HG03432 (cell line): ENCODE data around the gene DISC1.

ENCODE experiments used
- ATAC-seq: cut with Tn5 transposase; IDR thresholded peaks from one replicate; pipeline ENCODE4 v1.9.1; 2021; ENCODE audit warnings: mild to moderate bottlenecking, moderate library complexity; ENCODE audit not compliant: unreplicated experiment

The DISC1 gene

DNA sequence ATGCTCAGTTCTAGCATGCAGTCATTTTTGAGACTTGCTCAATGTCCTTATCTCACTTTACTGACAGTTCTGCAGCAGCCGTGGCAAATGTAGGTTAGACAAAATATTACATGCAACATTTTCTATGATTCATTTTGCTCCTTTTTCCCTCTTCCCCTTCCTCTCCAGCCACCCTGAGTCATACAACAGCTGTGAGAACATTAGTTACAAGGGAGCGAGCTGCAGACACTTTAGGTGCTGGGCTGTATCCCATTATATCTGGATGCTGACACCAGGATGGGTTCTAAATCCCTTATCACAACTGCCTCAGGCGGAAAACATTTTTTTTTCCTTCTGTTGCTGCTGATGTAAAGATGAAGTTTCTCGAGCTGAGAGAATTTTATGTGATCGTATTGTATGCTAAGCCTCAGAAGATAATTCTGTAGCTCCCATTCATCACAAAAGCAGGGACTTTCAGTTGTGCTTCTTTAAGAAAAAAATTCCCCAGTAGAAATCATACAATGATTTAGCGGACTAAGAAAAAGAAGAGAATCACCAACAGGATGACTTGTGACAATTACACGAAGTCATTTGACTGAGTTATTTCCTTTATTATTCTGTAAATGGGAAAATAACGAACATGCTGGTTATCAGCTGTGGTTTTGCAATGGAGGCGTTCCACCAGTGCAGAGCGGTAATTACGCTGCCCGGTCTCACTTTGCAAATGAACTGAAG is 345.0 kb downstream of the DISC1 start:
- ATAC-seq: no peak

DNA sequence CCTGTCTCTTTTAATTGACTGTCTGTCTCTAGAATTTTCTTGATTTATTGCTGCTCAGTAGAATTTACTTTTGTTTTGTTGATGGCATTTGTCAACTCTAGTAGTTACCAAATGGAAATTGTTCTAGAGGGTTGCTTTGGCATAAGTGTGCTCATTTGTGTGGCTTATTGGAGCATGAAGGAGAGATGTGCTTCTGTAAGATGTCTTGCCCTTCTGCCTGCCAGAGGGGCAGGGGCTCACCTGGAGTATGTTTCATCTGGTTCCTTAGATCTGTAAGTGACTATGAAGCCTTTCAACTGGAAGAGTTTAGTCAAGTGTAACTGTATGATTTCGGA is 345.5 kb downstream of the DISC1 start:
- ATAC-seq: no peak

DNA sequence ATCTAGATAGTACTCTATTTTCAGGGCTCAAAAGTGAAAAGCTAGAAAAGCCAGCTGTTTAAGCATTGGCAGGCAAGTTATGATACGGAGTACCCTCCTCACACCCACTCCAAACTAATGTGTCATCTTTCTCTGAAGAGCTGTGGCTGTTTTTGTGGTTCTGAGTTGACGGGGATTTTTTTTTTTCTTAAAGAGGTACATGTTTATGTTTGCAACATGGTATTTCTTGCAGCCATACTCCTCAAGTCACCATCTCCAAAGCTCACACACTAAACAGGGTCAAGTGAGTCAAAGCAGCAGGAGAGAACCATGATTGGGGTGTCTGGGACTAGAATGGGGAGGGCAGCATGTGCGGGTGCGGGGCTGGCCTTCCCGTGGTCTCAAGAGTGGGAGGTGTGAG is 347.2 kb downstream of the DISC1 start:
- ATAC-seq: no peak

DNA sequence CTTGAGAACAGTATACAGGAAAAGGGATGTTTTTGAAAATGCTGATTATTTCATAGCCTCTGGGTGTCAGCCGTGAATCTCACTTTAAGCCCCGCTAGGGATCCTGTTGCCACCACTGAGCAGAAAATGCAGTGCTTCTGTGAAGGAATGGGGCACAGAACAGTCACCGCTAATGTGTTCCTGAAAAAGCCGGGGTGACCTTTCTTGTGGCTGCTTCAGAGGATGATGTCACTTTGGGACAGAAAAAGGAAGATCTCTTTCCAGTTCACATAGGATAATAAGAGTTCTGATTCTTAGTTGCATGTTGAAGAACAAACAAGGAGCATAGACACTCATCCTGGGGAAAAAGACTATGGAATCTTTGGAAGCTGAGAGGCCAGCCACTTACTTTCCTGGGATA is 349.6 kb downstream of the DISC1 start:
- ATAC-seq: no peak

DNA sequence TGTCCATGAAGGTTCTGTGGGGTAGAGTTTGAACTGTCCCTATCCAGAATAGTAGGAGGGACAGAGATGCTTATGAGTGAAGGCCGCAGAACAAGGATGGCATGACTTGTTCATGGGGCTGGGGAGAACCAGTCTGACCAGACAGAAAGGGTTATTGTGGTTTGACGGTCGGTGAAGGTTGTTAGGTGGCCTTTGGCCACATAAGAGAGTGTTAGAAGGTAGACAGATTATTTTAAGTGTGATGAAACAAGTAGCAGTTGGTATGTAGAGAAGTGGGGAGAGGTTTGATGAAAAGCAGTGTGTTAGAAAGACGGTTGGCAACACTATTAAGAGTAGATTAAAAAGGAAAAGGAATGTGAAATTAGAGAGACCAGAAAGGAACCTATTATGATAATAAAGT is 355.1 kb downstream of the DISC1 start:
- no peak for ATAC-seq

DNA sequence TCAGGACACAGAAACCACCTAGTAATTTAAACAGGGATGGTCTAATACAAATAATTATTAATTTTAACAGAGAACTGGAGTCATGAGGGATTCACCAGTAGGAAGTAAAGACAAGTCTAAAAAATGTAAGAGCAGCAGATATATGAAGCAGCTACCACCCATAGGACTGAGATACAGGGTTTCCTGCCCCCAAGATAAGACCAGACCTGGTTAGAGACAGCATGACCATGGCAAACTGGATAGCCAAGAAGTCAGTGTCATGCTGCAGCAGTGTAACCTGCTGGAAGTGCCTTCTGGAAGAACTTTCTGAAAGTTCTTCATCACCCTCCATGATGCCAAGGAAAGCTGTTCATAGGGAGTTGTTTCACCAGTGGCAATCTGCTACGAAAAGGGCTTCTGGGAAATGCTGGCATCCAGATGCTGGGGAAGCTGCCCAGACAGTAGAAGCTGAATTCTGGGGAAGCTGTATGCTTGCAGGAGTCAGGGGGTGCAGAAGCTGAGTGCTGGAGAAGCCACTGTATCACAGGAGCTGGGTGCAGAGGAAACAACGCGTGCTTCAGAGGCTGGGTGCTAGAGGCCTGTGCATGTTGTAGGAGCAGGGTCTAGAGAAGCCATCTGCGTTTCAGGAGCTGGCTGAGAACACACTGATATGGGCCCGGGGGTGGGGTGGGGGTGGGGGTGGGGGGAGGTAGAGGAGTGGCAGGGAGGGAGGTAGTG is 356.4 kb downstream of the DISC1 start:
- ATAC-seq: no peak

DNA sequence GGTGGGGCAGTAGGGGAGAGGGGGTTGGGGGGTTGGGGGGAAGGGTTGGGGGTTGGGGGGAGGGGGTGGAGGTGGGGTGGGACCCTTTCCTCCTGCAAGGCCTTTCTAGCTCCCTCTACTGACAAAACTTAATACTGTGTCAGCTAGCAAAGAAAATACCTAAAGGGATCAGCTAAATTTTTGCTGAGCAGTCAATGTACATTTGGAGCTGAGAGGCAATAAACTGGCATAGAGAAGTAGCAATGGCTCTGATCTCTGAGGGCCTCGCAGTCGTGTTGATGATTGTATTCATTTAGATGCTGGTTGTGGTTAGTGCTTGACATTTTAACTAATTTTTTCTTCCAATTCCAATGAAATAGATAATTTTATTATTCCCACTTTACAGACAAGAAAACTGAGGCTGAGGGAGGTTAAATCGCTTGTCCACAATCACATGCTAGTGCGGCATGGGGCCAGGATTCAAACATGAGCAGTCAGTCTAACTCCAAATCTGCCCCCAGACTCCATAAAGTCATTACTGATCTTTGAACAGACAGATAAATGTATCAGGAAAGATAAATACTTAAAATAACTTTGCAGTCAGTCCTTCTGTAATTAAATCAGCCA is 357.1 kb downstream of the DISC1 start:
- ATAC-seq: no peak

DNA sequence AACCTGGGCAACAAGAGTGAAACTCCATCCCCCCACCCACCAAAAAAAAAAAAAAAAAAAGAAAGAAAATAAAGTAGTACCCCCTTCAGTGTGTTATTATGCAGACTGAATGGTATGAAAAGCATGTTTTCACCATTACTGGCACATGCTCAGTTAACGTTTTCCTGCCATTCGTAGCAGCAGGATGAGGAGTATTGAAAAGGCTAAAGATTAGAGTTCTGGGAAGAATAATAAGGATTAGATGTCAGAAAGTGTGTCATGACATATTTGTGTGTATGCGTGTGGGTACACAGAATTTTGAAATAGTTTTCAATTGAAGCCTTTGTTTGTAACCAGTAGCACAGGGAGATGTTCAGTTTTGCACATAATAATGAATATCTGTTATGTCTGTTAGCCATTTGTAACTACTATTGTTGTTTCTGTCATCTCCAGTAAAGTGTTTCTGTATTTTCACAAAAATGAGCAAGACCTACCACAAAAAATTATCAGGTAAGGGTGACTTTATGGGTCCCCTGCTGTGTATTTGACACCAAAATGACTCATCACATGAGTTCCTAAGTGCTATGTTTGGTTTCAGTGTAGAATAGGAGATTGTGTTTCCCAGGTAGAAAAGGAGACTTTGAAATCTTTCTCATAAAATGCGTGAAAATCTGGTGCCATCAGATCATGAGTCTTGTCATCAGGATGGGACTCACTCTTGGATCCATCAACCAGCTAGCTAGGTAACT is 358.9 kb downstream of the DISC1 start:
- no peak for ATAC-seq

DNA sequence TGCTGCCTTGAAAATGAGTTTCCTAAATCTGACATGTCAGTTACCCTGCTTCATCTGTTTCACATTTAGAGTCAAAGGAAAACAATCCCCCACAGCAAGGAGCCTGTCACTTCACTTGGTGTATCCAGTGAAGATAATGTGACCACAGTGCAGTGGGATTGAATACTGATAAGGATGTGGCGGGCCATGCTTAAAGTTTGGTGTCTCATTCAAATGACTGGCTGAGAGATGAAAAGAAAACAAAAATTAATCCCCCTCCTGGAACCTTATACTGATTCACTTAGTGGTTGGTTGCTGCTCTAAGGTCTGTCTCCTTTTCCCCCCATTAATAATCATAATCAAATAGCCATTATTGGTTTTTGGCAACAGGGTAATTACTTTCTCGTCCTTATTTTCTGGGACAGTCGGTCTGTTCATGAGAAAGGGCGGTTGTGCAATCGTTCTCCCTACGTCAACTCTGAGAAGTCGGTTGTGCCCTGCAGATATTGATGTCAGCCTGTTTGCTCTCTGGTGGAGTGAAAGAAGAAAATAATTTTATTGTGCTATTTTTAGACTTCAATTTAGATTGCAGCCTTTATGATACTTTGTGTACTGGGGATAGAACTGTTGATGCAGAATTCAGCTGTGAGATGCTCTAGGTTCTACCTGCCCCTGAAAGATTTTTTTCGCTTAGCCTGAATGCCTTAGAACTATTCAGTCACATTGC is 360.2 kb downstream of the DISC1 start:
- ATAC-seq: no peak

DNA sequence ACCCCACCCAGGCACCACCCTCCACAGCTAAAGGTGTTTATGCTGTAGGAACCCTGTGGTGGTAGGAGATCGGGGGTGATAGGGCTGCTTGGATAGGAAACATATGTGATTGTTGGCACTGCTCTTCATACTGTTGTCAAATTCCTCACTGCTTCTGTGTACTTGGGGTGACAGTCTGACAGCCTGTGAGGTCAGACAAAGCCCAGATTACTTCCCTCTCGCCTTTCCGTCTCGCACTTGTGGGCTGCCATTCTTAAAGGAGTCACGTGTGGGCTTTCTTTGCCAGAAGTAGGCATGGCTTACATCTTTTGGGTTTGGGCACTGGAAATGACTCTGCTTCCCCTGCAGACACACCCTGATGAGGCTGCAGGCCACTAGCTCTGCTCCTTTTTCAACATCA is 363.8 kb downstream of the DISC1 start:
- ATAC-seq: no peak

DNA sequence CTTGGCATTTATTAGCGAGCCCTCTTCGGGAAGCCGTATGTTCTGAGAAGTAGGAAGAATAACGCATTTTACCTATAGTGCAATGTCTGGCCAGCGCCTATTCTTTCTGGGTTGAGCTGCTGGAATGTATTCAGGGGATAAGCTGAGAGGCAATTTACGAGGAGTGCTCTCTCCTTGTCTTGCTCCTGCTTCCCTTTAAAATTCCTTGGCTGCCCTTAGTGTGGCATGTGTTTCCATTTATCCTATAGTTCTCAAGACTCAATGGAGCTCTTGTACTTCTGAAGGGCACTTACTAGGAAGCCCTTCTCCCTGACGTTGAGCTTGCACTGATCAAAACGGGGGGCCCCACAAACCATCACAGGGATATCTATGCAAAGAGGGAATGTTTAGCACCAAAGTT is 364.6 kb downstream of the DISC1 start:
- no peak for ATAC-seq

DNA sequence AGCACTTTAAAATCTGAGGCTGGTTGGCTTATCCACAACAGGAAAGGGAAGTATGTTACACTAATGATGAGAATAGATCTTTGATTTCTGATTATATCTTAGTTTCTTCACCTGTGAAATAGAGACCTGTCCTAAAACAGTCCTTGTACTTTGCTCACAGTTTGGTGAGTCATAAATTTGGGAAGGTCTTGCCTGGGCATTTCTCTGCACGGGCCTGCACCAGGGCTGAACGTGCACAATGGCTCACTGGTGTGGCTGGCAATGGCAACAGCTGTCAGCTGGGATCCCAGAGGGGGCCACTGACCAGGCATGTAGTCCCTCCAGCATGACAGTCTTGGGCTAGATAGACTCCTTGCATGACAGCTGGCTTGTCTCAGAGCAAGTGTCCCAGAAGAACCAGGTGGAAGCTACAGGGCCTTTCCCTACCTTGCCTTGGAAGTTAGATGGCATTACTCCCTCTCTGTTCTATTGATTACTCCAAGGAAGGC is 367.4 kb downstream of the DISC1 start:
- no peak for ATAC-seq

DNA sequence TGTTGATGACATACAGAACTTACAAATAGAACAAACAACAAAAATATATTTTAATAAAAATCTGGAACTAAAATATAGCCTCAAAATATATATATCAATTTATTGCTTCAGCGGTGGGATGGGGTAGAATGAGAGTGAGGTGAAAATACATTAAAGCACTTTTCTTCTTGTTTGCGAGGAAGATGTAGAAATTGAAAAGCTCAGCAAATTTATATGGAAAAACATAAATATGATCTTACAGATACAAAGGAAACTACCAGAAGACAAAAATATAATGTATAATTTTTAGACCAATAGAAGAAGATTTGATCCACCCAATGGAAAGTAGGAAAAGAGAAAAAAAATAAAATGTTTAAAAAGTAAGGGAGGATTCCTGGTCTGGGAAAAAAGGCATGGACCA is 372.2 kb downstream of the DISC1 start:
- ATAC-seq: no peak

DNA sequence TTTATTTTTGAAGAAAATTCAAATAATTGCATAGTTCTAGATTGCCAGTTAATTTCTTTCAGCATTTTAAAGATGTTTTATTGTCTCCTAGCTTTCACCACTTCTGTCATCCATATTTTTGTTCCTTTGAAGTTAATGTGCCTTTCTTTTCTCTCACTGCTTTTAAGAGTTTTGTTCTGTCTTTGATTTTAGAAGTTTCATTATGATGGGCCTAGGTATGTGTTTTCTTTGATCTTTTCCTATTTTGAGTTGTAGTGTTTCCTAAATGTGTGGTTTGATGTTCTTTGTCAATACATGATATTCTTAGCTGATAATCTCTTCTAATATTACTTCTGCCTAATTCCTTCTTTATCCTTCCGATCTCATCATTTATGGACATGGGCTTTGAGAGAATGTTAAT is 378.7 kb downstream of the DISC1 start:
- ATAC-seq: no peak

DNA sequence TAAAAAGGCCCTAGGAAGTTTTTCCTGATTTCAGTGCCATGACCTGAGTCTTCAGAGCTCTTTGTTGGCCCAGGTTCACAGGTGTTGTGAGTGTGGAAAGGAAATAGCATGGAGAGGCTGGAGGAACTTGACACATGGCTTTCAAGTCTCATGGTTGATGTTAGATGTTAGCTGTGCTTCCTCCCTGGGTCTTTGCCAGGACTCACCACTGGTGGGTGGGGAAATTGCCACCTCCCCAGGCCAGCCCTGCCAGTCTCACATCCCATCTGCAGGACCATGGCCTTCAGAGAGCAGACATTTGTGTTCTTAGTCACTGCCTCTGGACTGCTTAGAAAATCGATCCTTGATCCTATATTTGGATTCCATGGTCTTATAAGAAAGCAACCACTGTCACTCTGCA is 383.2 kb downstream of the DISC1 start:
- no peak for ATAC-seq

DNA sequence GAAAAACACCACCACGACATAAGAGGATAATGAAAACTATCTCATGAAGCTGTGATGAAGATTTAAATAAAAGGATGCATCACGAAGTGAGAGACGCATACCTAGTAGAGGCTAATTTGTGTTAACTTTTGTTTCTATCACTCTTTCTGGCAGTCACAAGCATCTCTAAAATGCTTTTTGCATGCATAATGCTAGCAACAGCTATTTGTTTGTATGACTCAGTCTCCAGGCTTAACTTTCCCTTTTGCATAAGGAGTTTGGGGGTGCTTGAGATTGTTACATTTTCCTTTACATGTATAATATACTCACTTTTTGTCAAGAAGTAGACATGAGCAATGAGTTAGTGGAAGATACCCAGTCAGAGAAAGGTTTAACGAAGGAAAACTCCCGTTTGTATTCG is 385.4 kb downstream of the DISC1 start:
- no peak for ATAC-seq

DNA sequence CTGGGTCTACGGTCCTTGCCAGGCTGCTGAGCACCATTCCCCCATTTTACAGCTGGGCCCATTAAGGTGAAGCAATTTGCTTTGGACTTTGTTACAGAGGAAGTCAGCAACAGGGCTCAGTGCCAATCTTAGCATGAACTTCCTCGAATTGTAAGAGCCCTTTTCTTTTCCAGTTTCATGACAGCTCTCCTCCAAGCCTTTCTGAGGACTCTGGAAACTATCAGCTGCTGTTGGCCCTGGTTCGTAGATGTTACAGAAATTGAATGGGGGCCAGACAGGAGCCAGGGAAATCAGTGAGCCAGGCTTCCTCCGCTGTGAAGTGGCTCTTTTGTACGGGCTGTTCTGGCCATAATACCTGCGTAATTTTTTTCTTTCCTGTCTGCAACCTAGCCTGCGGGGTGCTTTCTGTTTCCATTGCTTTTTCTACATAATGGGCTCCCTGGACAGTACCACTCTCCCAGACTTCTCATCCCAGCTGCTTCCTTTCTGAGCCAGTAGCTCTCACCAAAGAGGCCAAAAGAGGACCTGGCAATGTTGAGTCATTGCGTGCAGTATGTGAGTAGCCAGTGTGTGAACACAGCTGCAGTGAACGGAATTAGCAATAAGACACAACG is 386.3 kb downstream of the DISC1 start:
- ATAC-seq: no peak

DNA sequence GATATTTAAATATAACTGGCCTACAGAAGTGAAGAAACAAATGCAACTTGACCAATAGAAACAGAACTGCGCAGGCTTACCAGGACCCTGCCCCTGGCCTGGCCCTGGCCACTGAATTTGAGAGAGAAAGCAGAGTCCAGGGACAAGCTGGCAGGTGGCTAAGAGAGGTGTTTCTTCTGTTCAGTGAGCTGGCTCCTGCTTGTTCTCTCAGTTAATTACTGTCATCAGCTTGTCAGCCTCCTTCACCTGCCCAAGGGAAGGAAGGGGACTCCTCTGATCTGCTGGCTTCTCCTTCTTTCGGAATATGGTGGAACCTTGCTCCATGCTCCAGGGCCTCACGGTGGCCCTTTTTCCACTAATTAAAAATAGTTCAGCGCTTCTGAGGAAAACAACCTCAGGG is 388.4 kb downstream of the DISC1 start:
- no peak for ATAC-seq

DNA sequence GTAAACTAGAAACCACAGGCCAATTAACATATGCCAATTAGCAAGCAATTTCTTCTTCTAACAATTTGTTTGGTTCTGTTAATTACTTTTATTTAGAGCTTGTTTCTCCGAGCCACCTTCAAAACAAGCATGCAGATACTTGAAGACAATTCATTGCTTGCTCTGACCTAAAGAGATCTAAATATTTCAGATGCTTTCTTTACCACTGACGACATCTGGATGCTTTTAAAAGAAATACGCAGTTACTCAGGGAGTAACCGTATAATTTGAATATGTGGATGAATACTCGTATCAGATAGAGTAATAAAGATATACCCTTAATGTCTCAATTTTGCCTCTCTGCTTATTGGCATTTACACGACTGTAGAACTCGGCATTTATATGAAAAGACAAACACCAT is 390.0 kb downstream of the DISC1 start:
- no peak for ATAC-seq

DNA sequence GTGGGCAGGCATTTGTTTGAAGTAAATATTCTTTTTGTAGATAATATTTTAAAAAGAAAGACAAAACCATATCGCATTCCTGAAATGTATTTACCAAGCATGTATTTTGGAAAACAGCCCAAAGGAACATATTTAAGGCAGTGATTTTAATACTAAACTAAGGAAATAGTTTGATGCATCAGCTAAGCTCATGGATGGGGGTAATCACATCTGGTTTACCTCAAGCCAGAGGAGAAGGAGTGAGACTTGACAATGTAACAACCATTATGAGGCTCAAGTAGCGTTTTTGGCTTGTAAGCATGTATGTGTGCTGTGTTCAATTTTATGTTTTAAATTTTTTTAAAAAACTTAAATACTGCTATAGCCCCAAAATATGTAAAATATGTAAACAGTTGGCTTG is 390.5 kb downstream of the DISC1 start:
- ATAC-seq: no peak

DNA sequence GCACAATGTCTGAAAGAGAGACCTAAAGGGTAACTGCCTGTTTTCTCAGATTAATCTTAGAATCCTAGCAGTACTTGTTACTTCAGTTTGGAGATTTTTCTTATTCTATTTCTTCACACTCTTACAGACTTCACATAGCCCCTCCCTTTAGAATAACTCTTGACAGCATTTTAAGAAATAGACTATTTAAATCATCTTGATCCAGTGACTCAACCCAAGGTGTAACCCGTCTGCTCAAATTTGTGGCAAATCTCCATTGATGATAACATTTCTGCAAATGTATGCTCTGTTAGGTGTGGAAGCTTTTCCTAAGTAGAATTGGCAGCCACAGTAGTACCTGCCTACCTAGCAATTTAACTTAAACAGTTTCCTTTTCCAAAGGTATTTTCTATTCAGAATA is 391.2 kb downstream of the DISC1 start:
- ATAC-seq: no peak
